IPS-18c (cell line): ENCODE data around the gene INKA2.

Experiments used
- H3K4me3 ChIP-seq: 2 replicates; pipeline ENCODE4 v1.7.0; 2013; ENCODE audit warnings: low read depth, mild to moderate bottlenecking, low read length, moderate library complexity; ENCODE audit not compliant: insufficient read depth
- H3K9me3 ChIP-seq: one replicate; pipeline ENCODE4 v1.6.1; 2013; ENCODE audit warnings: mild to moderate bottlenecking, low read length, moderate library complexity; ENCODE audit not compliant: control insufficient read depth, insufficient read depth

Gene INKA2

GRCh38 chr1:111737216-111738132, 1.7 kb downstream of the INKA2 start:
- H3K4me3 ChIP-seq, result peak overlapping the region; percentile 89
- H3K9me3 ChIP-seq, result no peaks in the 10 kb centered on the region

GRCh38 chr1:111736548-111737215, 2.5 kb downstream of the INKA2 start:
- no peaks in the 10 kb centered on the region for H3K9me3 ChIP-seq
- no peak overlapping the region; the same call in 1 of the 2 replicates for H3K4me3 ChIP-seq

- H3K4me3 ChIP-seq, result no peak overlapping the region; the same call in 1 of the 2 replicates
- H3K9me3 ChIP-seq, result no peaks in the 10 kb centered on the region
These were observed 3.2 kb downstream of the INKA2 start for GRCh38 chr1:111735858-111736544.

- H3K9me3 ChIP-seq, result no peaks in the 10 kb centered on the region
- H3K4me3 ChIP-seq, result no peak overlapping the region
These were observed 3.9 kb downstream of the INKA2 start for GRCh38 chr1:111735321-111735720.

GRCh38 chr1:111734856-111735255, 4.3 kb downstream of the INKA2 start:
- no peaks in the 10 kb centered on the region for H3K9me3 ChIP-seq
- H3K4me3 ChIP-seq, result no peak overlapping the region

- Histone ChIP-seq H3K9me3 (no peaks in the 10 kb centered on the region), H3K4me3 (no peak overlapping the region)
These were observed 4.8 kb downstream of the INKA2 start for GRCh38 chr1:111734426-111734825.

- Histone ChIP-seq H3K9me3 (no peaks in the 10 kb centered on the region), H3K4me3 (no peak overlapping the region; the same call in 1 of the 2 replicates)
These were observed 5.2 kb downstream of the INKA2 start for GRCh38 chr1:111733992-111734341.

GRCh38 chr1:111733183-111733991, 5.8 kb downstream of the INKA2 start:
- no peak overlapping the region; the same call in 1 of the 2 replicates for H3K4me3 ChIP-seq

GRCh38 chr1:111732718-111733117, 6.5 kb downstream of the INKA2 start:
- no peaks in the 10 kb centered on the region for H3K9me3 ChIP-seq

More at GRCh38 chr1:111733183-111733991, 5.8 kb downstream of the INKA2 start:
- H3K9me3 ChIP-seq, result no peaks in the 10 kb centered on the region

GRCh38 chr1:111731956-111732355, 7.2 kb downstream of the INKA2 start:
- H3K4me3 ChIP-seq, result no peak overlapping the region
- no peaks in the 10 kb centered on the region for H3K9me3 ChIP-seq

More at GRCh38 chr1:111732718-111733117, 6.5 kb downstream of the INKA2 start:
- no peak overlapping the region for H3K4me3 ChIP-seq

GRCh38 chr1:111730706-111731105, 8.5 kb downstream of the INKA2 start:
- Histone ChIP-seq H3K9me3 (no peaks in the 10 kb centered on the region), H3K4me3 (no peak overlapping the region)

- H3K9me3 ChIP-seq, result no peaks in the 10 kb centered on the region
- H3K4me3 ChIP-seq, result no peak overlapping the region; the same call in 1 of the 2 replicates
These were observed 9.1 kb downstream of the INKA2 start for GRCh38 chr1:111729946-111730681.

GRCh38 chr1:111729271-111729921, 9.8 kb downstream of the INKA2 start:
- Histone ChIP-seq H3K4me3 (no peak overlapping the region), H3K9me3 (no peaks in the 10 kb centered on the region)

- Histone ChIP-seq H3K4me3 (no peak overlapping the region), H3K9me3 (no peaks in the 10 kb centered on the region)
These were observed 12.1 kb downstream of the INKA2 start for GRCh38 chr1:111727056-111727455.

- Histone ChIP-seq H3K4me3 (no peak overlapping the region), H3K9me3 (no peaks in the 10 kb centered on the region)
These were observed 14.0 kb downstream of the INKA2 start for GRCh38 chr1:111725192-111725591.

GRCh38 chr1:111723871-111724270, 15.3 kb downstream of the INKA2 start:
- no peak overlapping the region for H3K4me3 ChIP-seq
- H3K9me3 ChIP-seq, result no peaks in the 10 kb centered on the region
